Measurements from ENCODE around the gene NCK1.
"Not testable (repeated sequence)": the region's sequence is repeated elsewhere in the genome, so short reads cannot be mapped to it uniquely, and the experiment has no call there.

NCK1 gene

DNA sequence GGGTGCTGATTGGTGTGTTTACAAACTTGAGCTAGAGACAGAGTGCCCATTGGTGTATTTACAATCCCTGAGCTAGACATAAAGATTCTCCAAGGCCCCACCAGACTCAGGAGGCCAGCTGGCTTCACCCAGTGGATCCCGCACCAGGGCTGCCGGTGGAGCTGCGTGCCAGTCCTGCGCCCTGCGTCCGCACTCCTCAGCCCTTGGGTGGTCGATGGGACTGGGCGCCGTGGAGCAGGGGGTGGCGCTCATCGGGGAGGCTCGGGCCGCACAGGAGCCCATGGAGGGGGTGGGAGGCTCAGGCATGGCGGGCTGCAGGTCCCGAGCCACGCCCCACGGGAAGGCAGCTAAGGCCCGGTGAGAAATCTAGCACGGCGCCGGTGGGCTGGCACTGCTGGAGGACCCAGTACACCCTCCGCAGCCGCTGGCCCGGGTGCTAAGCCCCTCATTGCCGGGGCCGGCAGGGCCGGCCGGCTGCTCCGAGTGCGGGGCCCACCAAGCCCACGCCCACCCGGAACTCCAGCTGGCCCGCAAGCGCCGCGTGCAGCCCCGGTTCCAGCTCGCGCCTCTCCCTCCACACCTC lies 125.5 kb downstream of the NCK1 start:
- not testable (repeated sequence) for DNase-seq (ENCODE audit: low read depth)

- no peak for DNase-seq (ENCODE audit: low read depth)
These were observed 126.6 kb downstream of the NCK1 start for GRCh38 chr3:136988651-136989050.

- no peak for DNase-seq (ENCODE audit: low read depth)
These were observed 127.9 kb downstream of the NCK1 start for GRCh38 chr3:136989781-136990524.

- no peak for DNase-seq (ENCODE audit: low read depth)
These were observed 128.8 kb downstream of the NCK1 start for GRCh38 chr3:136990826-136991225.

DNA sequence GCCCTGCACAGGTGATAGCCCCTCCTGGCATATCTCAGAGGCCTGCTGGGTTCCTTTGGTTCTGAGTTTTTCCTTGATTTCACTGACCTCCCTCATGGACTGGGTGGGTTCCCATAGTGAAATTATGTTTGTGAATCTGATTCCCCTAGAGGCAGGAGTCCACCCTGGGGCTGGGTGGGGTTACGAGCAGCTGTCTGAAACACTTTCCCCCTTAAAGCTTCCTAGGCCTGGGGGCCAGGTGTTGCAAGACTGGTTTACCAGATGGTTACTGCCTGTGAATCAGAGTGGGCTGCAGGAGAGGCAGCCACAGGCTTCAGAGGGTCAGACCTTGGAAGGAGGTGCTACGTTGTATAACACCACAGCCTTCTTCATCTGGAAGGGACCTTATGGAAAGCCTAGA lies 130.1 kb downstream of the NCK1 start:
- no peak for DNase-seq (ENCODE audit: low read depth)

GRCh38 chr3:136994772-136995516 lies 132.9 kb downstream of the NCK1 start:
- DNase-seq (ENCODE audit: low read depth): no peak

DNA sequence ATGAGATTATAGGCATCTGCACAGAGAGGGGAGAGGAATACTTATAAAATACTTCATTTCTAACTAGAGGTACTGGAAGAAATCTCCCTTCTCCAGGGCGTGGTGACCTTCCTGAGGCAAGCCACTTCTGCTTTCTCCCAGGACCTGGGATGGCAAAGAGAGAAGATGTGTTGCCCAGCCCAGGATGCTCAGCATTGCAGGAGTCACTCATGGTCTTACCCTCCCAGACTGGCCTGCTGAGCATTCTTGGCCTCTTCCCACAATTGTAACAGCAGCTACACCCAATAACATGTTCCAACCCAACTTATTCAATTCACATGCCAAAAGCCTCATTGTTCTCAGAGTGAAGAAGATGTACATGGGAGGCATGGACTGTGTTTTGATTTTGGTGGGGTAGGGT lies 133.6 kb downstream of the NCK1 start:
- no peak for DNase-seq (ENCODE audit: low read depth)

Measured in activated T-cell treated with anti-CD3 and anti-CD28 coated beads for 24 hours (primary cell).